B cell (primary cell): ENCODE results near the gene USP7. TPM values are rescaled to one million over a fixed set of nuclear protein-coding genes. Genes with fewer than 3 reads are reported as not detected.

Source experiments
- ATAC-seq: fragments of 200-7000 bp; cut with Tn5 transposase; one replicate; pipeline ENCODE4 v1.10.0; 2021; ENCODE audit warnings: low read depth, mild to moderate bottlenecking, moderate number of reproducible peaks, moderate library complexity
- CTCF ChIA-PET: fragments of 350-600 bp; sonication (Branson Sonifier 250); formaldehyde crosslinking; loops from one replicate; lab custom pipeline; 2021; ENCODE audit warnings: antibody characterized with exemption, inconsistent platforms; lab: Charles Lee
- POLR2A ChIA-PET: fragments of 350-600 bp; sonication (Branson Sonifier 250); formaldehyde crosslinking; loops from one replicate; lab custom pipeline; 2021; ENCODE audit warnings: antibody characterized with exemption; lab: Charles Lee
- DNase-seq: peaks from one replicate; pipeline ENCODE4 v3.0.0; 2013
- H2AFZ ChIP-seq: 2 replicates; pipeline ENCODE4 v1.6.1; 2012; ENCODE audit warnings: mild to moderate bottlenecking, low read depth, low read length; ENCODE audit not compliant: insufficient read depth, poor library complexity, severe bottlenecking
- H3K27ac ChIP-seq, 2 donors: 1 replicate in 1 of 2; 2 replicates in 1 of 2; pipeline ENCODE4 v1.5.1; 2012 to 2013; ENCODE audit warnings: low read length in 2 of 2, mild to moderate bottlenecking in 2 of 2, moderate library complexity in 1 of 2
- H3K27me3 ChIP-seq, 4 experiments: fragments of 200-600 bp in 1 of 4; sonication (generic) in 1 of 4; replicated peaks in 1 of 4; 1 replicate in 2 of 4; 2 replicates in 2 of 4; pipeline versions ENCODE4 v1.6.1 to v1.7.0; 2013 to 2016; ENCODE audit warnings: low read length in 3 of 4, mild to moderate bottlenecking in 2 of 4, mixed read lengths in 1 of 4, moderate library complexity in 1 of 4; ENCODE audit not compliant: insufficient read depth in 4 of 4, control insufficient read depth in 3 of 4; ENCODE audit errors: control extremely low read depth in 1 of 4
- H3K36me3 ChIP-seq, 2 experiments: replicated peaks in 1 of 2; 1 replicate in 1 of 2; 2 replicates in 1 of 2; pipeline versions ENCODE4 v1.6.1 to v1.7.1; 2013; ENCODE audit warnings: low read length in 1 of 2; ENCODE audit not compliant: insufficient read depth in 2 of 2, control insufficient read depth in 1 of 2; ENCODE audit errors: control extremely low read depth in 1 of 2, extremely low read depth in 1 of 2
- H3K4me1 ChIP-seq, 2 donors: fragments of 200-600 bp in 1 of 2; sonication (generic) in 1 of 2; 1 replicate in 1 of 2; 2 replicates in 1 of 2; pipeline versions ENCODE4 v1.5.1 to v1.6.1; 2013 to 2017; ENCODE audit warnings: low read length in 2 of 2; ENCODE audit not compliant: control insufficient read depth in 2 of 2, insufficient read depth in 2 of 2
- H3K4me2 ChIP-seq: replicated peaks from 2 replicates; pipeline ENCODE3; 2012; ENCODE audit warnings: mild to moderate bottlenecking, low read depth, low read length; ENCODE audit not compliant: poor library complexity, severe bottlenecking
- H3K4me3 ChIP-seq, 5 experiments: fragments of 200-600 bp in 1 of 5; sonication (generic) in 1 of 5; 1 replicate in 3 of 5; 2 replicates in 2 of 5; pipeline versions ENCODE4 v1.5.1 to v1.7.0; 2011 to 2016; ENCODE audit warnings: low read length in 4 of 5, mild to moderate bottlenecking in 4 of 5, low read depth in 2 of 5, control low read depth in 1 of 5, moderate library complexity in 1 of 5; ENCODE audit not compliant: insufficient read depth in 1 of 5; ENCODE audit errors: control extremely low read depth in 1 of 5, extremely low read depth in 1 of 5
- H3K79me2 ChIP-seq: fragments of 200-600 bp; sonication (generic); one replicate; pipeline ENCODE4 v1.6.0; 2016; ENCODE audit warnings: low read length; ENCODE audit not compliant: control insufficient read depth, insufficient read depth
- H3K9ac ChIP-seq: fragments of 200-600 bp; sonication (generic); 2 replicates; pipeline ENCODE4 v1.6.1; 2017; ENCODE audit warnings: mild to moderate bottlenecking, low read length, moderate library complexity
- H3K9me3 ChIP-seq, 3 donors: one replicate each; pipeline versions ENCODE4 v1.6.1 to v1.7.1; 2013; ENCODE audit warnings: low read length in 2 of 3; ENCODE audit not compliant: control insufficient read depth in 2 of 3, insufficient read depth in 1 of 3; ENCODE audit errors: control extremely low read depth in 1 of 3
- H4K20me1 ChIP-seq: 2 replicates; pipeline ENCODE4 v1.6.0; 2012; ENCODE audit warnings: mild to moderate bottlenecking, low read length; ENCODE audit not compliant: insufficient read depth, control insufficient read depth, poor library complexity, severe bottlenecking
- H3K27ac Mint-ChIP-seq: one replicate; pipeline ENCODE4 v1.8.0; 2021; ENCODE audit warnings: mixed read lengths
- H3K27me3 Mint-ChIP-seq: one replicate; pipeline ENCODE4 v1.8.0; 2021; ENCODE audit warnings: mixed read lengths
- H3K4me1 Mint-ChIP-seq: one replicate; pipeline ENCODE4 v1.8.0; 2021; ENCODE audit warnings: mixed read lengths
- H3K4me3 Mint-ChIP-seq: one replicate; pipeline ENCODE4 v1.8.0; 2021; ENCODE audit warnings: mixed read lengths
- H3K9me3 Mint-ChIP-seq: one replicate; pipeline ENCODE4 v1.8.0; 2022; ENCODE audit warnings: mixed read lengths; ENCODE audit not compliant: insufficient read depth
- CTCF ChIP-seq: fragments of 200-600 bp; IDR thresholded peaks from one replicate; pipeline ENCODE4 v1.8.0; 2022; ENCODE audit warnings: antibody characterized with exemption, mild to moderate bottlenecking
- EZH2 ChIP-seq: IDR thresholded peaks from 2 replicates; pipeline ENCODE4 v1.6.1; 2012; ENCODE audit warnings: borderline replicate concordance, low read depth, mild to moderate bottlenecking, moderate library complexity, low read length; ENCODE audit not compliant: insufficient read depth, poor library complexity, severe bottlenecking
- WGBS: methylation state at CpG from one replicate; pipeline ENCODE4 v1.1.5; 2013; ENCODE audit warnings: missing lambda C conversion rate; ENCODE audit not compliant: insufficient coverage; 5-methylcytosine and 5-hydroxymethylcytosine counted together
- intact Hi-C: fragments of 100-400 bp; cut with micrococcal nuclease; formaldehyde crosslinking; loops from one replicate; pipeline ENCODE4 v1.10.0; 2022
- polyA plus RNA-seq: library from polyadenylated mRNA; depleted of rRNA; stranded (reverse); fragments of >200 nt; gene quantifications from 2 replicates; pipeline ENCODE4 v1.2.3, GENCODE V29; 2012
- total RNA-seq, 2 donors: library from RNA; stranded (reverse); fragments of 120-200 nt in 1 of 2; gene quantifications; 1 replicate in 1 of 2; 2 replicates in 1 of 2; pipeline versions ENCODE4 v1.2.3 to v1.2.4, GENCODE V29; 2013 to 2022

USP7 gene
- total and polyA plus RNA-seq, 2 donors (not counting 1 experiment from before 2014, with no cell fraction given) = 27.4 to 223 TPM

GRCh38 chr16:8852534-8852933, 111.2 kb downstream of the USP7 start:
- ChIA-PET CTCF (interaction anchor here (1.0 to 2.0 kb wide), 2 partner anchors 21 to 28 kb away, joined by 3 to 10 read pairs; no protein-coding TSS in a partner anchor), POLR2A (no interaction called here)
- Histone ChIP-seq H3K4me2 (no peak overlapping the region), H4K20me1 (peaks cover 6% of the 10 kb centered on the region), H3K79me2 (no peaks in the 10 kb centered on the region), H3K4me1 (peaks cover 7 to 9% of the 10 kb centered on the region in 2 donors), H3K27ac (no peak overlapping the region), H3K4me3 (no peak overlapping the region), H3K9ac (no peak overlapping the region), H2AFZ (no peak overlapping the region), H3K36me3 (peaks cover 0 to 33% of the 10 kb centered on the region in 2 experiments), H3K9me3 (no peaks in the 10 kb centered on the region), H3K27me3 (no peaks in the 10 kb centered on the region)
- no peaks in the 10 kb centered on the region for H3K9me3 Mint-ChIP-seq
- 97% methylated on average over 5 of the region's 8 CpGs for WGBS
- H3K4me1 Mint-ChIP-seq = peaks cover 20% of the 10 kb centered on the region
- intact Hi-C loops = no loop called here
- no peak overlapping the region for H3K27ac Mint-ChIP-seq
- H3K27me3 Mint-ChIP-seq = no peaks in the 10 kb centered on the region
- no peak overlapping the region for H3K4me3 Mint-ChIP-seq
- TF ChIP-seq CTCF = no peak
- TF ChIP-seq EZH2 = no peak
- no peak for ATAC-seq
- DNase-seq = no peak

GRCh38 chr16:8851761-8852403, 111.8 kb downstream of the USP7 start:
- H3K9ac ChIP-seq = no peak overlapping the region
- Mint-ChIP-seq H3K9me3 (no peaks in the 10 kb centered on the region), H3K27ac (peak overlapping the region; percentile 59), H3K27me3 (no peaks in the 10 kb centered on the region), H3K4me3 (no peak overlapping the region), H3K4me1 (peaks cover 19% of the 10 kb centered on the region)
- no peaks in the 10 kb centered on the region for H3K27me3 ChIP-seq
- peaks cover 0 to 34% of the 10 kb centered on the region in 2 experiments for H3K36me3 ChIP-seq
- 97% methylated on average over 8 of the region's 8 CpGs for WGBS
- intact Hi-C loops = no loop called here
- TF ChIP-seq EZH2 (no peak), CTCF (no peak)
- no peak overlapping the region for H3K4me3 ChIP-seq
- DNase-seq (no peak), ATAC-seq (no peak)
- H3K4me2 ChIP-seq = no peak overlapping the region
- peaks cover 6% of the 10 kb centered on the region for H4K20me1 ChIP-seq
- ChIA-PET CTCF (interaction anchor here (1.0 to 2.0 kb wide), 2 partner anchors 21 to 28 kb away, joined by 3 to 10 read pairs; no protein-coding TSS in a partner anchor), POLR2A (interaction anchor here (0.6 kb wide), 1 partner anchor 11 kb away, joined by 5 read pairs; no protein-coding TSS in a partner anchor)
- no peak overlapping the region for H2AFZ ChIP-seq
- no peak overlapping the region for H3K27ac ChIP-seq
- H3K79me2 ChIP-seq = no peaks in the 10 kb centered on the region
- H3K4me1 ChIP-seq = peaks cover 7 to 9% of the 10 kb centered on the region in 2 donors
- no peaks in the 10 kb centered on the region for H3K9me3 ChIP-seq
